ENCODE measurements around the gene TMEM123. TPM values are rescaled to one million over a fixed set of nuclear protein-coding genes. Genes with fewer than 3 reads are reported as not detected.

Gene TMEM123
- total and polyA plus RNA-seq, 2 of the 13 experiments (the other 11 are each of a cell fraction or from before 2014, with no cell fraction given) = 365 to 2,761 TPM

DNA sequence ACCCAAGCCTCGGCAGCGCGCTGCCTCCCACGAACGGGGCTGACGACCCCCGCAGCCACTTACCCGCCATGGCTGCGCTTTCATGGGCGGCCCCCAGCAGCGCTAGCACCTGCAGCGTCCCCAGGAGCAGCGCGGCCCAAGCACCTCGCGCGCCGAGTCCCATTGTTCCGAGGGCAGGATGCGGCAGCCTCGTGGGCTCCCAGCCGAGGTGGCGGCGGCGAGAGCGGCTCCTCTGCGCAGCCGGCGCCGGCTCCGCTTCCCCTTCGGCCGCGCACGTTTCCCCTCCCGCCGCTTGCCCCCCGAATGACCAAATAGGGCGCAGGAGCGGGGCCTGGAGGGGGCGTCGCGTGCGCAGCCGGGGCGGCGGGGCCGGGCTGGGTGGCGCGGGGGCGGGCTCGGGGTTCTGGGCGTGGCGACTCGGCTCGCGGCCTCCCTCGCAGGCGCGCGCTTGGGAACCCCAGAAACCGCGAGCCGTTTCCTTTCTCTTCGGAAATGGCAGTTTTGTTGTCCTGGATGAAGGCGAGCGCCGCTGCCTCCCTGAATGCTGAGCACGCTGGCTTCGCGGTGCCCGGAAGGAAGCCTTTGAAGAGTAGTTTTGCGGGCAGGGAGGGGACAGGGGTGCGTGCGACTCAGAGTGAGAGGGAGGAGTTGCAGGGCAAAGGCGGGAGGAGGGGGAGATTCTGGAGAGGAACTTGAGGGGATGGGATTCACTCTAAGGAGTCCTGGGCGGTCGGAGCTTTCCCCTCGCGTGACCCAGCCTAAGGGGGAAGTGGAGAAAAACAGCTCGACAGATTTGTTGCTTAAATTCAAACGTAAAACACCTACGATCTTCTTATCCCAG, at the start of gene TMEM123 (continued):
- TF ChIP-seq, protein P1, sequence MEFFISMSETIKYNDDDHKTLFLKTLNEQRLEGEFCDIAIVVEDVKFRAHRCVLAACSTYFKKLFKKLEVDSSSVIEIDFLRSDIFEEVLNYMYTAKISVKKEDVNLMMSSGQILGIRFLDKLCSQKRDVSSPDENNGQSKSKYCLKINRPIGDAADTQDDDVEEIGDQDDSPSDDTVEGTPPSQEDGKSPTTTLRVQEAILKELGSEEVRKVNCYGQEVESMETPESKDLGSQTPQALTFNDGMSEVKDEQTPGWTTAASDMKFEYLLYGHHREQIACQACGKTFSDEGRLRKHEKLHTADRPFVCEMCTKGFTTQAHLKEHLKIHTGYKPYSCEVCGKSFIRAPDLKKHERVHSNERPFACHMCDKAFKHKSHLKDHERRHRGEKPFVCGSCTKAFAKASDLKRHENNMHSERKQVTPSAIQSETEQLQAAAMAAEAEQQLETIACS (CRISPR knock-in tag; IDR thresholded peaks at IDR 0.05) = peak; percentile 72
- TF ChIP-seq ZBTB7A (CRISPR knock-in tag; IDR thresholded peaks at IDR 0.05) = peak; percentile 19
- TF ChIP-seq HOXD1 (CRISPR knock-in tag; IDR thresholded peaks at IDR 0.05) = no peak
- TF ChIP-seq MBD4 (IDR thresholded peaks at IDR 0.05; ENCODE audit: borderline replicate concordance, low read length) = no peak
- 0 out of 2 replicates have a peak, but pooled peaks have one; percentile 33 for TF ChIP-seq ZNF124 (CRISPR knock-in tag; IDR thresholded peaks at IDR 0.05)
- TF ChIP-seq MAFG (CRISPR knock-in tag; IDR thresholded peaks at IDR 0.05) = 0 out of 2 replicates have a peak, but pooled peaks have one; percentile 0
- TF ChIP-seq, protein P2, sequence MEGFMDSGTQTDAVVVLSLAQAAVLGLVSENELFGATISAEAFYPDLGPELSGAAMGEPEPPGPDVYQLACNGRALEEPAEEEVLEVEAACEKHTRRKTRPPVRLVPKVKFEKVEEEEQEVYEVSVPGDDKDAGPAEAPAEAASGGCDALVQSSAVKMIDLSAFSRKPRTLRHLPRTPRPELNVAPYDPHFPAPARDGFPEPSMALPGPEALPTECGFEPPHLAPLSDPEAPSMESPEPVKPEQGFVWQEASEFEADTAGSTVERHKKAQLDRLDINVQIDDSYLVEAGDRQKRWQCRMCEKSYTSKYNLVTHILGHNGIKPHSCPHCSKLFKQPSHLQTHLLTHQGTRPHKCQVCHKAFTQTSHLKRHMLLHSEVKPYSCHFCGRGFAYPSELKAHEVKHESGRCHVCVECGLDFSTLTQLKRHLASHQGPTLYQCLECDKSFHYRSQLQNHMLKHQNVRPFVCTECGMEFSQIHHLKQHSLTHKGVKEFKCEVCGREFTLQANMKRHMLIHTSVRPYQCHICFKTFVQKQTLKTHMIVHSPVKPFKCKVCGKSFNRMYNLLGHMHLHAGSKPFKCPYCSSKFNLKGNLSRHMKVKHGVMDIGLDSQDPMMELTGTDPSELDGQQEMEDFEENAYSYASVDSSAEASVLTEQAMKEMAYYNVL (CRISPR knock-in tag; IDR thresholded peaks at IDR 0.05; ENCODE audit: borderline replicate concordance) = no peak
- TF ChIP-seq, protein P3, sequence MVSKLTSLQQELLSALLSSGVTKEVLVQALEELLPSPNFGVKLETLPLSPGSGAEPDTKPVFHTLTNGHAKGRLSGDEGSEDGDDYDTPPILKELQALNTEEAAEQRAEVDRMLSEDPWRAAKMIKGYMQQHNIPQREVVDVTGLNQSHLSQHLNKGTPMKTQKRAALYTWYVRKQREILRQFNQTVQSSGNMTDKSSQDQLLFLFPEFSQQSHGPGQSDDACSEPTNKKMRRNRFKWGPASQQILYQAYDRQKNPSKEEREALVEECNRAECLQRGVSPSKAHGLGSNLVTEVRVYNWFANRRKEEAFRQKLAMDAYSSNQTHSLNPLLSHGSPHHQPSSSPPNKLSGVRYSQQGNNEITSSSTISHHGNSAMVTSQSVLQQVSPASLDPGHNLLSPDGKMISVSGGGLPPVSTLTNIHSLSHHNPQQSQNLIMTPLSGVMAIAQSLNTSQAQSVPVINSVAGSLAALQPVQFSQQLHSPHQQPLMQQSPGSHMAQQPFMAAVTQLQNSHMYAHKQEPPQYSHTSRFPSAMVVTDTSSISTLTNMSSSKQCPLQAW (CRISPR knock-in tag; IDR thresholded peaks at IDR 0.05) = 0 out of 2 replicates have a peak, but pooled peaks have one; percentile 36
- TF ChIP-seq GLI4 (CRISPR knock-in tag; IDR thresholded peaks at IDR 0.05; ENCODE audit: borderline replicate concordance) = peak; percentile 22; the same call in 1 of the 2 replicates
- TF ChIP-seq NBN (conservative IDR thresholded peaks at IDR 0.05) = no peak
- no peak for TF ChIP-seq TP53 (CRISPR knock-in tag; conservative IDR thresholded peaks at IDR 0.05)
- 0 out of 2 replicates have a peak, but pooled peaks have one; percentile 8 for TF ChIP-seq SATB2 (CRISPR knock-in tag; IDR thresholded peaks at IDR 0.05)
- peak; percentile 58 for TF ChIP-seq MED1 (CRISPR knock-in tag; IDR thresholded peaks at IDR 0.05)
- TF ChIP-seq CC2D1A (CRISPR knock-in tag; IDR thresholded peaks at IDR 0.05) = no peak
- TF ChIP-seq, protein P4, sequence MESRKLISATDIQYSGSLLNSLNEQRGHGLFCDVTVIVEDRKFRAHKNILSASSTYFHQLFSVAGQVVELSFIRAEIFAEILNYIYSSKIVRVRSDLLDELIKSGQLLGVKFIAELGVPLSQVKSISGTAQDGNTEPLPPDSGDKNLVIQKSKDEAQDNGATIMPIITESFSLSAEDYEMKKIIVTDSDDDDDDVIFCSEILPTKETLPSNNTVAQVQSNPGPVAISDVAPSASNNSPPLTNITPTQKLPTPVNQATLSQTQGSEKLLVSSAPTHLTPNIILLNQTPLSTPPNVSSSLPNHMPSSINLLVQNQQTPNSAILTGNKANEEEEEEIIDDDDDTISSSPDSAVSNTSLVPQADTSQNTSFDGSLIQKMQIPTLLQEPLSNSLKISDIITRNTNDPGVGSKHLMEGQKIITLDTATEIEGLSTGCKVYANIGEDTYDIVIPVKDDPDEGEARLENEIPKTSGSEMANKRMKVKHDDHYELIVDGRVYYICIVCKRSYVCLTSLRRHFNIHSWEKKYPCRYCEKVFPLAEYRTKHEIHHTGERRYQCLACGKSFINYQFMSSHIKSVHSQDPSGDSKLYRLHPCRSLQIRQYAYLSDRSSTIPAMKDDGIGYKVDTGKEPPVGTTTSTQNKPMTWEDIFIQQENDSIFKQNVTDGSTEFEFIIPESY (CRISPR knock-in tag; IDR thresholded peaks at IDR 0.05) = no peak
- no peak for TF ChIP-seq KDM1A (CRISPR knock-in tag; IDR thresholded peaks at IDR 0.05)
- TF ChIP-seq SP2 (CRISPR knock-in tag; IDR thresholded peaks at IDR 0.05) = no peak
- no peak for TF ChIP-seq SMARCE1 (IDR thresholded peaks at IDR 0.05; ENCODE audit: borderline replicate concordance)
- no peak for TF ChIP-seq NR1H2 (CRISPR knock-in tag; IDR thresholded peaks at IDR 0.05; ENCODE audit: borderline replicate concordance, low read depth)
- TF ChIP-seq ZNF616 (CRISPR knock-in tag; IDR thresholded peaks at IDR 0.05; ENCODE audit: low read depth) = 0 out of 2 replicates have a peak, but pooled peaks have one; percentile 22
- TF ChIP-seq, protein P5, sequence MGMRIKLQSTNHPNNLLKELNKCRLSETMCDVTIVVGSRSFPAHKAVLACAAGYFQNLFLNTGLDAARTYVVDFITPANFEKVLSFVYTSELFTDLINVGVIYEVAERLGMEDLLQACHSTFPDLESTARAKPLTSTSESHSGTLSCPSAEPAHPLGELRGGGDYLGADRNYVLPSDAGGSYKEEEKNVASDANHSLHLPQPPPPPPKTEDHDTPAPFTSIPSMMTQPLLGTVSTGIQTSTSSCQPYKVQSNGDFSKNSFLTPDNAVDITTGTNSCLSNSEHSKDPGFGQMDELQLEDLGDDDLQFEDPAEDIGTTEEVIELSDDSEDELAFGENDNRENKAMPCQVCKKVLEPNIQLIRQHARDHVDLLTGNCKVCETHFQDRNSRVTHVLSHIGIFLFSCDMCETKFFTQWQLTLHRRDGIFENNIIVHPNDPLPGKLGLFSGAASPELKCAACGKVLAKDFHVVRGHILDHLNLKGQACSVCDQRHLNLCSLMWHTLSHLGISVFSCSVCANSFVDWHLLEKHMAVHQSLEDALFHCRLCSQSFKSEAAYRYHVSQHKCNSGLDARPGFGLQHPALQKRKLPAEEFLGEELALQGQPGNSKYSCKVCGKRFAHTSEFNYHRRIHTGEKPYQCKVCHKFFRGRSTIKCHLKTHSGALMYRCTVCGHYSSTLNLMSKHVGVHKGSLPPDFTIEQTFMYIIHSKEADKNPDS (CRISPR knock-in tag; IDR thresholded peaks at IDR 0.05) = no peak; the same call in 1 of the 2 replicates

All from HepG2 (cell line).